ENCODE data around the gene GSG1.

The GSG1 gene

GRCh38 chr12:13106666-13107065, 3.2 kb upstream of the GSG1 start:
- DNase-seq (ENCODE audit: low read depth): no peak
- no peak overlapping the region for H3K4me3 ChIP-seq (ENCODE audit: low read depth, low read length)
- TF ChIP-seq, protein P1, sequence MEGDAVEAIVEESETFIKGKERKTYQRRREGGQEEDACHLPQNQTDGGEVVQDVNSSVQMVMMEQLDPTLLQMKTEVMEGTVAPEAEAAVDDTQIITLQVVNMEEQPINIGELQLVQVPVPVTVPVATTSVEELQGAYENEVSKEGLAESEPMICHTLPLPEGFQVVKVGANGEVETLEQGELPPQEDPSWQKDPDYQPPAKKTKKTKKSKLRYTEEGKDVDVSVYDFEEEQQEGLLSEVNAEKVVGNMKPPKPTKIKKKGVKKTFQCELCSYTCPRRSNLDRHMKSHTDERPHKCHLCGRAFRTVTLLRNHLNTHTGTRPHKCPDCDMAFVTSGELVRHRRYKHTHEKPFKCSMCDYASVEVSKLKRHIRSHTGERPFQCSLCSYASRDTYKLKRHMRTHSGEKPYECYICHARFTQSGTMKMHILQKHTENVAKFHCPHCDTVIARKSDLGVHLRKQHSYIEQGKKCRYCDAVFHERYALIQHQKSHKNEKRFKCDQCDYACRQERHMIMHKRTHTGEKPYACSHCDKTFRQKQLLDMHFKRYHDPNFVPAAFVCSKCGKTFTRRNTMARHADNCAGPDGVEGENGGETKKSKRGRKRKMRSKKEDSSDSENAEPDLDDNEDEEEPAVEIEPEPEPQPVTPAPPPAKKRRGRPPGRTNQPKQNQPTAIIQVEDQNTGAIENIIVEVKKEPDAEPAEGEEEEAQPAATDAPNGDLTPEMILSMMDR (IDR thresholded peaks at IDR 0.05; ENCODE audit: low read depth, low read length): no peak
- TF ChIP-seq MYC (IDR thresholded peaks at IDR 0.05; ENCODE audit: low read depth, low read length) (no peak), POLR2A (IDR thresholded peaks at IDR 0.05; ENCODE audit: extremely low read depth, insufficient read length) (no peak)
- TF ChIP-seq, protein P2, sequence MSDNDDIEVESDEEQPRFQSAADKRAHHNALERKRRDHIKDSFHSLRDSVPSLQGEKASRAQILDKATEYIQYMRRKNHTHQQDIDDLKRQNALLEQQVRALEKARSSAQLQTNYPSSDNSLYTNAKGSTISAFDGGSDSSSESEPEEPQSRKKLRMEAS (IDR thresholded peaks at IDR 0.05; ENCODE audit: low read depth, low read length): no peak

GRCh38 chr12:13105781-13106180, 2.3 kb upstream of the GSG1 start:
- no peak overlapping the region for H3K4me3 ChIP-seq (ENCODE audit: low read depth, low read length)
- no peak for DNase-seq (ENCODE audit: low read depth)
- TF ChIP-seq, protein P1 (IDR thresholded peaks at IDR 0.05; ENCODE audit: low read depth, low read length): no peak
- no peak for TF ChIP-seq POLR2A (IDR thresholded peaks at IDR 0.05; ENCODE audit: extremely low read depth, insufficient read length)
- TF ChIP-seq MYC (IDR thresholded peaks at IDR 0.05; ENCODE audit: low read depth, low read length): no peak
- TF ChIP-seq, protein P2 (IDR thresholded peaks at IDR 0.05; ENCODE audit: low read depth, low read length): no peak

DNA sequence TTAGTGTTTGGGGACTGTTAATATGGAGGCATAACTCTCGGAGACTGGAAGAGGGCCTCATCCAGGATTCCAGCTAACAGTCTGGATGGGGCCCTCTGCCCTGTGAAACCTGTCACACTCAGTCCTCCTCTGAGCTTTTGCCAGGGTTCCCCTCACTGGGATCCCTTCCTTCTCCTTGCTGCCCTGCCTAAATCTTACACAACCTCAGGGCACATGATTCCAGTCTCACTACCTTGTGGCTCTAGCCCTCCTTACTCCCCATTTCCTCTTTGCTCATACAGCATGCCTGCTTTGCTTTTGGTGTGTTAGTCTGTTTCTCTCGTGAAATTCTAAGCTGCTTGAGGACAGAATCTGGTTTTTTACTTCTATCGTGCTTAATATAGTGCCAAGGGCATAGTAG, 942 bp upstream of the GSG1 start:
- no peak overlapping the region for H3K4me3 ChIP-seq (ENCODE audit: low read depth, low read length)
- TF ChIP-seq POLR2A (IDR thresholded peaks at IDR 0.05; ENCODE audit: extremely low read depth, insufficient read length) (no peak), MYC (IDR thresholded peaks at IDR 0.05; ENCODE audit: low read depth, low read length) (no peak)
- TF ChIP-seq, protein P1 (IDR thresholded peaks at IDR 0.05; ENCODE audit: low read depth, low read length): no peak
- TF ChIP-seq, protein P2 (IDR thresholded peaks at IDR 0.05; ENCODE audit: low read depth, low read length): no peak
- peak; percentile 39 for DNase-seq (ENCODE audit: low read depth)

DNA sequence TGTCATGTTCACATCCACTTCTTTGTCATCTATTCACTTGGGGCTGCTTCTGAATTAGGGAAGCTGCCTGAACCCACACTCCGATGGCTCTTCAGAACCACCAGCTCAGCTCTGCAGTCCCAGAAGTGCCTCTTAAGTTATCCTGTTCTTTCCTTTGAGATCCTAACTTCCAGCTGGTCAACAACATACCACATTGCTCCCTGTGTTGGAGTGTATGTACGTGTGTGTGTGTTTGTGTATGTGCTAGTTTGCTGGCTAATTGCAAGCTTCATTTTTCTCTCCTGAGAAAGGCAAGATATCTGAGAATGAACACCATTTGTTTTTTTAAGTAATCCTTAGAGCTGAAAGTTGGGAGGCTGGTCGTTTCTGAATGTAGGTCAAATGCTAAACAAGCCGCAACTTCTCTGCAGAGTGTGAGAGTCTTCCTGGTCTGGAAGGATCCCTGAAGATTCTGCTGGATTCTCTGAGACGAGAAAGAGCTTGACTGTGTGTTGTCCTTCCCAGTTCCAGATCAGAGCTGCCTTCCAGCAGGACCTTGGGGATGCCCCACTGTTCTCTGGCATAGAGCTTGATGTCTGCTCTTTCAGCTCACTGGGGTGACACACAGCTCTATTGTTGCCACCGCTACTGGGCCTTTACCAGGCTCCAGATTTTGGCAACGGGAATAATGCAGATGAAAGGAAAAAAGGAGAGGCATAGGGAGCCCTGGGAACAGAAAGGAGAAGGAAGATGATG, 839 bp downstream of the GSG1 start:
- H3K4me3 ChIP-seq (ENCODE audit: low read depth, low read length): no peak overlapping the region
- TF ChIP-seq, protein P1 (IDR thresholded peaks at IDR 0.05; ENCODE audit: low read depth, low read length): no peak
- TF ChIP-seq POLR2A (IDR thresholded peaks at IDR 0.05; ENCODE audit: extremely low read depth, insufficient read length) (no peak), MYC (IDR thresholded peaks at IDR 0.05; ENCODE audit: low read depth, low read length) (no peak)
- TF ChIP-seq, protein P2 (IDR thresholded peaks at IDR 0.05; ENCODE audit: low read depth, low read length): no peak
- peak; percentile 32 for DNase-seq (ENCODE audit: low read depth)

GRCh38 chr12:13101821-13102375, 1.6 kb downstream of the GSG1 start:
- peak overlapping the region; percentile 68 for H3K4me3 ChIP-seq (ENCODE audit: low read depth, low read length)
- DNase-seq (ENCODE audit: low read depth): peak; percentile 62
- TF ChIP-seq, protein P2 (IDR thresholded peaks at IDR 0.05; ENCODE audit: low read depth, low read length): no peak
- TF ChIP-seq POLR2A (IDR thresholded peaks at IDR 0.05; ENCODE audit: extremely low read depth, insufficient read length) (no peak), MYC (IDR thresholded peaks at IDR 0.05; ENCODE audit: low read depth, low read length) (no peak)
- TF ChIP-seq, protein P1 (IDR thresholded peaks at IDR 0.05; ENCODE audit: low read depth, low read length): no peak
